Measurements from ENCODE around the gene SUMO3.
A peak's percentile ranks its signal among the peaks of the same experiment; 100 is the strongest.

The SUMO3 gene

DNA sequence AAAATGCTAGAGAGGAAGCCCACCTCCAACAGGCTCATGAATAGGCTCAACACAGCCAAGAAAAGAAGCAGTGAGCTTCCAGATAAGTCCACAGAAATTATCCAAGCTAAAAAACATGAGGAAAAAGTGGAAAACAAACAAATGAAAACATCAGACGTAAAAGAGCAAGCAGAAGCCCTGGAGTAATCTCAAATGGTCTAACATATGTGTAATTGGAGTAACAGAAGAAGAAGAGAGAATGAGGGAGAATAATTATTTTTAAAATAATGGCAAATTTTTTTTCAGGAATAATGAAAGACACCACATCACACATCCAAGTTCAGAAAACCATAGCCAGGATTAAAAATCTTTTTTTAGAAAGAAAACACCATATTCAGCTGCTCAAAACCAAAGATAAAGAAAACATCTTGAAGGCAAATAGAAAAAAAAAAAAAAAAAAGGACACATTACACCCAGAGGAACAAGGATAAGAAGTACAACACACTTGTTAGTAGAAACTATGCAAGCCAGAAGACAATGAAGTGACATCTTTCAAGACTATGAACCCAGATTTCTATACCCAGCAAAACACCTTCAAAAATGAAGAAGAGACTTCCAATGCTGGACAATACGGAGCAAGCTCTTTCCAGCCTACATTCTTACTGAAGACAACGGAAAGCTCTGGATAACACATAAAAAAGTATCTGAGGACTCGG lies 10.6 kb upstream of the SUMO3 start:
- no peak for DNase-seq

DNA sequence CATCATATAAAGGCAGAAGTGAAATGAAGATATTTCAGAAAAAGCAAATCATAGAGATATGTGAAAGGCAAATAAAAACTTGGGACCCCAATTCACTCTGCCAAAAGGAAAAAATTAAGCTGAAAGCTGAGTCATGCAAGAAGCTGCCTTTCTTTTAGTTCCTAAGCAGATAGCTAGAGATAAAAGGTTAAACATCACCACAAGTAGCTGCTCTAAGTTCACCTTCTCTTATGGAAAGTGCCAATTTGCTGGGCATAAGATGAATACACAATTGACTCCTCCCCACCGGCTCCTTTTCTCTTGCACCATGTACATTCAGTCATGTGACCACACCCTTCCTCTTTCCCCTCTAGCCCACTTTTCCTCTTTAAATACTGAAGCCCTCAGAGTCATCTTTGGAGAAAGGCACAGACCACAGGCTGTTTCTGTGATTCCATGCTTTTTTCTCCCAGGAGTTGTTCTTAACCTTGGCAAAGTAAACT lies 5.4 kb upstream of the SUMO3 start:
- DNase-seq = no peak

DNA sequence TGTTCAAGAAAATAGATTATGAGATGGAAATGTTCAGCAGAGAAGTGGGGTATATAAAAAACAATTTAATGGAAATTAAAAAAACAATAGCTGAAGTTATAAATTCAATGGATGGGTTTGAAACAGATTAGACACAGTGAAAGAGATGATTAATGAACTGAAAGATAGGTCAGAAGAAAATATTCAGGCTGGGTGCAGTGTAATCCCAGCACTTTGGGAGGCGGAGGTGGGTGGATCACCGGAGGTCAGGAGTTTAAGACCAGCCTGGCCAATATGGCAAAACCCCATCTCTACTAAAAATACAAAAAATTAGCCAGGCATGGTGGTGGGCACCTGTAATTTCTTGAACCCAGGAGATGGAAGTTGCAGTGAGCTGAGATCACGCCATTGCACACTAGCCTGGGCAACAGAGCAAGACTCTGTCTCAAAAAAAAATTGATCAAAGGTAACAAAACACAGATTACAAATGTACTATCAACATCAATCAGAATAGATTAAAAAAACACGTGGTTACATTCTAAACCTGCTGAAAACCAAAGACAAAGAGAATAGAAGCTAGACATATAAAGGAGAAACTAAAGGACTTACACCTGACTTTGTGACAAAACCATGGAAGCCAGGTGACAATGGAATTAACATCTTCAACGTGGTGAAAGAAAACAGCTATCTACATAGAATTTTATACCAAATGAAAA lies 4.8 kb upstream of the SUMO3 start:
- no peak for DNase-seq

DNA sequence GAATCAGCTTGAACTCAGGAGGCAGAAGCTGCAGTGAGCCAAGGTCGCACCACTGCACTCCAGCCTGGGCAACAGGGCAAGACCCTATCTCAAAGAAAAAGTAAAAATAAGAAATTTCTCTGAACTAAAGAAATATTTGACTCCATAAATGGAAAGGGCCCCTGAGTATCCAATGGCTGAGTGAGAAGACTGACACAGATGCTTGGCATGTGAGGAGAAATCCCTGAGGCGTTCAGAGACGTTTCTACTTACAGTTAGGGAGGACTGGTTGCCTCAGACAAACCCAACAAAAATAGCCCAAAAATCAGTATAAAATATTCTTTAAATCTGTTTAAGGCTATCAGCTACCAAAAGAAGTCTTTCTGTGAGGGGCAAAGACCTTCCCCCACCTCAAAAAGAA lies 3.0 kb upstream of the SUMO3 start:
- no peak for DNase-seq

DNA sequence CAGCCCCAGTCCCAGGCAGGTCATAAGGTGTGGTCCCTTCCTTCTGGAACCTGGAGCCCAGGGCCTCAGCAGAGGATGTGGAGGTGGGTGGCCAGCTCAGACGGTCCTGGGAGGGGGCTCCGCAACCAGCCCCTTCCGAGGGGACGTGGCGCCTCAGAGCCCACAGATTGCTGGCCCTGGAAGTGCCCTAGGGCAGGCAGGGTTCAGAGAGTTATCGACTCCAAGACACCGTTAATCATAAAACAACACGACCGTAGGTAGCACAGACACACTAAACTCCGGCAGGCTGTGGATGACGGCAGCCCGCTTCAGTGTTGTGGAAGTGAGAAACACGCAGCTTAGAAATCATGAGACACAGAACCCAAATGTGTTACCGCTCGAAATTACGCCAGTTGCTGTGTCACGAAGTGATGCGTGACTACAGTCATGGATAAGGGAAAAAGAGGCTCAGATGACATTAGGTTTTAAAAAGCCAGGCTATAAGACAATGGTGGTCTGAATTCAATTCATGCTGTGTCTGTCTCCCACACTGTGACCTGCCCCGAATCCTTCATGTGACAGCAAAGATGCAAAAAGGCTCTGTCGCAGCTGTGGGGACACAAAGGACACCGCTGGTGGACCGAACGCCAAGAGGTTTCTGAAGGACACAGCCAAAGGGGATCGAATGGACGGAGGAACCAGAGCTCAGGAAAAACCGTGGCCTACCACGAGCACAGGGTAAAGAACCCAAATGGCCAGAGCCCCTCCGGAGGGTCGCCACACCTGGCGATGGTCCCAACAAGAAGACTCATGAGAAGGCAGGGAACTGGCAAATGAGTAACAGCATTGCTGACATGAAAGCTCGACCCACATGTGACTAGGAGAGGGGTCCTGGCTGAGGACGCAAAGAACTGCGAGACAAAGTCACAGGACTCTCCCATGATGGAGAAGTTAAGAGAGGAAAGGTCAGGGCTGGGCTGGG lies 1.7 kb upstream of the SUMO3 start:
- no peak for DNase-seq

DNA sequence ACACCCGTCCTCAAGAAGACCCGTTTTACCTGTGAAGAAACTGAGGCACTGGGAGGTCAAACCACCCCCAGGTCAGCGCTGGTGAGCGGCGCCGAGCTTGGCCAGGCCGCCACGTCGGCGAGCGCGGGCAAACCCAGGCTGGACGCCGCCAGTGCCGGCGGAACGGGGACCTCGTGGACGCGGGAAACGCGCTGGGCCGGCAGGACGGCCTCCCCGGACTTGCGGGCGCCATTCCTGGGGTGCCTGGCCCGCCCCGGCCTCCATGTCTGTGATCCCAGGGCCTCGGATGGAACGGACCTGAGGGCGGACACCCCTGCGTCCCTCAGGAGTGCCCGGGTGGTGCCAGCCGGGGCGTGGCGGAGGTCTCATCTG lies 764 bp upstream of the SUMO3 start:
- DNase-seq = no peak

DNA sequence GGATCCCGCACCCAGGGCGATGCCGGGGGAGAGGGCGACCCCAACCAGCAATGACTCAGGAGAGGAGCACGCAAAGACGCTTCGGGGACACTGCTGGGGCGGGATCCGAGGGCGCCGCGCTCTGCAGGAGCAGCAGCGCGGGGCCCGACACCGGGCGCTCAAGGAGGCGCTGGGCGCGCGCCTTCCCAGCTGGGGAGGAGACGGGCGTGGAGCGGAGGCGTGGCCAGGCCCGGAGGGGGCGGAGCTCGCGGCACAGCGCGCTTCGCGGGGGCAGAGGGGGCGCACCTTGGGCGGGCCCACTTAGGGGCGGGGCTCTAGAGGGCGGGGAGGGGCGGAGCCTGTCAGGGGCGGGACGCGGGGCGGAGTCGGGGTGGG lies 369 bp downstream of the SUMO3 start:
- peak; percentile 96 for DNase-seq

DNA sequence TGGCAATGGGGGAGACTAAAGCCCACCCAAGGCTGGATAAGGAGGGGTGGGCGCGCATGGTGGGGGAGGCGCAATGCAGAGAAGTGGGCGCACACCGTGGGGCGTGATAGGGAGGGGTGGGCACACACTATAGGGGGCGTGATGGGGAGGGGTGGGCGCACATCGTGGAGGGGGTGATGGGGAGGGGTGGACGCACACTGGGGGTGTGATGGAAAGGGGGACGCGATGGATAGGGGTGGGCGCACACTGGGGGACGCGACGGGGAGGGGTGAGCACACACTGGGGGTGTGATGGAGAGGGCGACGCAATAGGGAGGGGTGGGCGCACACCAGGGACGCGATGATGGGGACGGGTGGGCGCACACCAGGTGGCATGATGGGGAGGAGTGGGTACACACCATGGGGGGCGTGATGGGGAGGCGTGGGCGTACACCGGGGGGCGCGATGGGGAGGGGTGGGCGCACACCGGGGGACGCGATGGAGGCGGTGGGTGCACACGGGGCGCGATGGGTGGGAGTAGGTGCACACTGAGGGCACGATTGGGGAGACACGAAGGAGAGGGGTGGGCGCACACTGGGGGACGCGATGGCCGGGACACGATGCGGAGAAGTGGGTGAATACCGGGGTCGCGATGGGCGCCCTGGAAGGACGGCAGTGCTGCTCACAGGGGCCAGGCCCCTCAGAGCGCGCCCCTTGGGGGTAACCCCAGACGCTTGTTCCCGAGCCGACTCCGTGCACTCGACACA lies 929 bp downstream of the SUMO3 start:
- DNase-seq = no peak

DNA sequence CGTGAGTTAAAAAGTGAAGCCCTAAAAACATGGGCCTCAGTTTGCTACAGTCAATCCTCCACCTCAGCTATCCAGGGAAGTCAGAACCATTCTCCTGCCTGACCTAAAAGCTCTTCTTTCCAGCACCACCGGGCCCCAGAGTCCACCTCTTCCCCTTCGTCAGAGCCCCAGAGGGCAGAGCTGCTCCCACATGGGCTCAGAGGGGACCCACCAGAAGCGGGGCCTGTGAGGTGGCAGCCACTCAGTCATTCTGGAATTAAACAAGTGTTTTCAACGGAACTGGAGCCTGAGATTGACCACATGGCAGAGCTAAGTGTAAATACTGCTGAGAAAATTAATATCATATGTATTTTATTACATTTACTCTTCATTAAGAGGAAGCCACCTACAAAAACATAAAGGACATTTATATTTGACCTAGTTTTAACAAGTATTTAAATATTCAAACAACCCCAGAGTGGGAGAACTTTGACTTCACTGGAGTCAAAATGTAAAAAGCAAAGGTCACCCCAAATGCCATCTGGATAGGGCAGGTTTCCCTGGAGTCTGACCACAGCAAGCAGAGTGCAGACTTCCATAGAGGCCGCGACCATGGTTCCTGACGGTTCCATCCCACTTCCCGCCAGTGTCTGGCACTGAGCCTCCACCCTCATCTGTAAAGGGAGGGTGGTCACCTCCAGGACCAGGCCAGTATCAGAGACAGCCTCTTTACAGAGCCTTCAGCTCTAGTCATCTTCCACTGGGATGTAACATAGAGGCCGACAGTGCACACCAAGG lies 1.8 kb downstream of the SUMO3 start:
- no peak for DNase-seq

DNA sequence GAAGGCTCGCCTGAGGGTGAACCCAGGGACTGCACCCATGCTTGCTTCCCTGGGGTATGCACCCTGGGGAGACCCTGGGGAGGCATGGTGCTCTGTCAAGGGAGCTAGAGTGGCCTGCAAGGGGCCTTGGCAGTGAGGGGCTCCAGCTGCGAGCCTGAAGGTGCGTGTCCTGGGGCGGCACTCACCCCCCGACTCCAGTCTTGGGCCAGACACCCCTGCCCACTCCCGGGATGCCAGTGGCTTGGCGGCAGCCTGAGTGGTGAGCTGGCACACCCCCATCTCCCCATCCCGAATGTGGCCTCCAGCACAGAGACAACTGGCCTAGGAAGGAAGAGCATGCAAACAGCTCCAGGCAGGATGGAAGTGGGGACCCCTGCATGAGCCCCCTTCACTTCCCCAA lies 2.6 kb downstream of the SUMO3 start:
- no peak for DNase-seq

DNA sequence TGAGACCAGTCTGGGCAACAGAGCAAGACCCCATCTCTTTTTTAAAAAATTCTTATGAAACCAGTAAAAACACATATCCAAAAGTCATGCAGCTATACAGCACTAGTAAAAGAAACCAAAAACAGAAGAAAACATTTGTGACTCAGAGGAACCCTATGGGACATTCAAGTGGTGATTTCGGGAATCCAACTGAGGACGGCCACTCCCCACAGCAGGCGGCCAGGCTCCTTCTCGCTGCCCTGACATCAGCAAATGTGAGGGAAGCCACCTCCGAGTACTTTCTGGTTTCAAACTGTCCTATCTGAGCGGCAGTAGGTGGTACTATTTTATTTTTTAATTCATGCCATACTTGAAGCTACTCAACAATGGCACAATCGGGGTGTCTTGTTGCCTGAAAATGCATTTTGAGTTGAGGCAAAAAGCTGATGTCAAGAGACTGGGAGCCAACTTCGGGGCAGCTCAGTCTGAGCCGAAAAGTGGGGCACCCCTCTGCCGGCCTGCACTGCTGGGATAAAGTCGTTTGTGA lies 3.3 kb downstream of the SUMO3 start:
- no peak for DNase-seq

DNA sequence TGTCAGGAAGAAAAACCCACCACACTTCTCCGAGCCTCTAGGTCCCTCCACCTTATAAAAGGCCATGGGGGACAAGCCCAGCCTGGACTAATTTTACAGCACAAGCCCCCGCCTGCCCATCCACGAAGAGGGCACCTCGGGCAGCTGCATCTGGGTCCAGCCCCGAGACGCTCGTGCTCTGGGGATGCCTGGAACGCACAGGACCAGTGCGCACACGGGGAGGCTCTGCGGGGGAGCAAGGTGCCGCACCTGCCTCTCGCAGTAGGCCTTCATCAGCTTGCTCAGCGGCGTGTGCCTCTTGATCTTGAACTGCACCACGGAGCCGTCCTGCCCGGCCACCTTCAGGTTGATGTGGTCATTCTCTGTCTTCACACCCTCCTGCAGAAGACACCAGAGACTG lies 4.1 kb downstream of the SUMO3 start:
- no peak for DNase-seq

DNA sequence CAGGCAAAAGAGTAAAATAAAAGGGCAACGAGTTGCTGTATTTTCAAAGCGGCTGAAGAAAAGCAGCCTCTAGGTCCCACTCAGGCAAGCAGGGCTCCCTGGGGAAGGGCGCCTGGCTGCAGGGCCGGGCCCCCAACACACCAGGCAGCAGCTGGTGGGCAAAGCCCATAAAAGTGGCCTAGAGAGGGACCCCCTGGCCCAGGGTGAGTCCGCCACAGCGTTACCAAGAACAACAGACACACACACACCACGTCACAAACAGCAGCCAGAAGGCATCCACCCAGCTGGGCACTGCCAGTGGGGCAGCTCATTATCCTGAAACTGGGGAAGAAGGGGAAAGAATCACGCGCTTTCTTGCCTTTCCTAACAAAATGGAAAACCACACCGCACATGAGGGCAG lies 4.7 kb downstream of the SUMO3 start:
- no peak for DNase-seq

DNA sequence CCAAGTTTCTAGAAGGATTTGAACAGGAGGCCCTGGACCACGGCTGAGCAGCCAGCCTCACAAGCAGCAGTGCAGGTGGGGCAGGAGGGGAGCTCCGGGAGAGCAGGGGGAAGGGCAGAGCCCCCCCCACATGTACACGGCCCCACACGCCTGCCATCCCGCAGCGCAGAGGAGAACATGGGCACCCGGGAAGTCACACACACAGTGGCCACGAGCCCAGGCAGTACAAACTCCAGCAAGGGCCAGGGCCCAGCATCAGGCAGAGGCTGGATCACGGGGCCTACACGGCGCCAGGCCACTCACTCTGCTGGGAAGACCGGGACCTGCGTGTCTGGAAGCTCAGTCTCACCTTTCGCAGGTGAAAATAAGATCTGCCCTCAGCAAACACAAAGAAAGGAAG lies 5.2 kb downstream of the SUMO3 start:
- DNase-seq = no peak

DNA sequence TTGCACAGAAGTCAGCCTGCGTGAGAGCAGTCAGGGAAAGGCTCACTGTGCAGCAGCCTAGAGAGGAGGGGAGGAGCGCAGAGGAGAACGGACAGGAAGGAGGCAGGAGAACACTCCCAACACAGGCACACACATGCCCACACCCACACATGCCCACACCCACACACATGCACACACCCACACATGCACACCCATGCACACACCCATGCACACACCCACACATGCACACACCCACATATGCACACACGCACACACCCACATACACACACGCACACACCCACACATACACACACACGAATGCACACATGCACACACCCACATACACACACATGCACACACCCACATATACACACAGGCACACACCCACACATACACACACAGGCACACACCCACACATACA lies 7.1 kb downstream of the SUMO3 start:
- no peak for DNase-seq

DNA sequence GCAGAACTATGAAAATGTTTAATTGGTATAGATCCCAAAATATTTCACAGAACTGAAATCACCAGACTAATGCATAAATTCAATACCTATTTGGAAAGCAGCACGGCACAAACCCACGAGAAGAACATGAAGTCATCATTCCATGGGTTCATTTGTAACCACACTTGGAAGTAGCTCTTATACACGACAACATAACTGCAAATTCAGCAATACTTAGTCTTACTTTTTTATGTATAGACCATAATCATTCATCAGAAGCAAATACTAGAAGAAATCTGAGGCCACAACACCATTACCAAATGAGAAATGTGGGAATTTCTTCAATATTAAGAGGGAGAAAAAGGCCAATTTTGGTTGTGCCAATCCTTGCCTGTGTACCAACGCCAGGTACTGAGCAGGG lies 12.0 kb downstream of the SUMO3 start:
- DNase-seq = no peak

DNA sequence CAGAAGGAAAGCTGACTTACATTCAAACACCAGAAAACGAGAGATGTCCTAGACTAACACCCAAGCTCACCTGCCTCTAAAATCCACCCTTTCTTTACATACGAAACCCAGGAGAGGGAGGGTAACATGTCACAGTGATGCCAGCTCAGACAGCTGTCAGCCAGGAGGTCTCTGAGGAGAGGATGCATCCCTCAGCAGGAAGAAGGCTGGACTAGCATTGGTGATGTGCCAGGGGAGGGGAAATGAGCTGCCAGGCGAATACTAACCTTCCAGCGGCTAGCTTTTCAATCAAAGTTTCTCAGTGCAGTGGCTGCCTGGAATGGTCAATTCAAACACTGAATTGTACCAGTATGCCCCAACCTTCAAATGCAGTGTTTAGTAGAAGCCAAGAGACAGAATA lies 12.6 kb downstream of the SUMO3 start:
- no peak for DNase-seq

DNA sequence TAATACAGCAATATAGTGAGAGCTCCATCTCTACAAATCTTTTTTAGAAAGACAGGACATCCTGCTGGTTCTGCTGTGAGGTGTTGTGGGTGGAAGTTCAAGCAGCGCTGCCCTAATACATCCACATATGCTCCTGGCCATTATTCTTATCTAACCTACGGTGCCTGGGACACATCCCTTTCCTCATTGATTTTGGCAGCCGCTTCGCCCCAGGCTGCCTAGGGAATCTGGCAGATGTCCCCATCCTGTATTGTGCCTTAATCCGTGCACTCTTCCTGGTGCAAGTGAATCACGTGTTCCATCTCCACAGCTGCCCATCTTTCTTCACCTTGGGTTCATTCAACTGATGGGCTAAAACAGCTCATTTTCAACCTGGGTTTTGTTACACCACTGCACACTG lies 13.1 kb downstream of the SUMO3 start:
- DNase-seq = no peak

DNA sequence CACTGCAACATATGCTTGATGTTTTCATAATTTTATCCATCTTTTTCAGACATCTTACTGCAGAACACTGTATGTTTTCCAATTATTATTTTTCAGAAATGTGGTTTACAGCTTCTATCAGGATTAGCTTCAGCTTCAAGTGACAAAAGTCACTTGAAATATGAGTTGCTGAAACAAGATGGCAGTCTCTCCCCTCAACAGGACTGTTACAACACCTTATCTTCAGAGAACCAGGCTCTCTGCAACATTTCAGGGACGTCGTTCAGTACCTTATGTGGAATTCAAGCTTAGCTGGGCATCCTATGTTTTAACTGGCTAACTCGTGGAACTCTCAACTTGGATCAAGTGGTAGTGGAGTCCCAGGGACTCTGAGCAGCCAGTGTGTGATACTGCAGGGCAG lies 14.2 kb downstream of the SUMO3 start:
- no peak for DNase-seq

DNA sequence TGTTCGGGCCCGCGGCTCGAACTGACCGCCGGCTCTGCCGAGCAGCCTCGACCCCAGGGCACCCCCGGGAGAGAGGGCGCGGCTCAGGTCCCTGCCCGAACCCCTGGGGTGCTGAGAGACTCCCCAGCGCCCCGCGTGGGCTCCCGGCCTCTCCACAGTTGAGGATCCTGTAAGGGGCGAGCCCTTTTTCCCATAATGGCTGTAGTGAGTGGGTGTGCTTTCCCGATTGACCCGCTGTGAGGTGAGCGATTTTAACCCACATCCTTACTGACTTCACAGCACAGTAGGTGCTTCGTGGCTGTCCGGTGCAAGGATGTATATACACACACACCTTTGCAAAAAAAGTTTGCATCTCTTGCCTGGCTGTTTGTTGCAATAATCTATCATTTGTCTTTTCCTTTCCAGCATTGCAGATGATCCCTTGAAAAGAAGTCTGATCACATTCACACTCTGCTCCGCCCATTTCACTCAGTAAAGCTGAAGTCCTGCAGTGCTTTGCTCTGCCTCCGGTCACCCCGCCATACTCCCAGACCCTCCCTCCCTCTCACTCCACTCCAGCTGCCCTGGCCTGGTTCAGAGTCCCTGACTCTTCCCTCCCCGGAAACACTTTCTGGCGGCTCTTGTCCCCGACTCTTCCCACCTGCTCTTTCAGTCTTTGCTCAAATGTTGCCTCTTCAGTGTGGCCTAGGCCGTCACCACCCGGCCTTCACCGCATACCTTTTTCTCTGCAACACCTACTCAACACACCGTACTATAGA lies 15.3 kb downstream of the SUMO3 start:
- DNase-seq = no peak

All from stimulated activated CD8-positive, alpha-beta memory T cell treated with anti-CD3 and anti-CD28 coated beads, Interleukin-4, amount 100 ng/mL, for 48 hours (primary cell).